ENCODE results near the gene TRIM41. TPM values are rescaled to one million over a fixed set of nuclear protein-coding genes. Genes with fewer than 3 reads are reported as not detected.
"Not testable (repeated sequence)": the region's sequence is repeated elsewhere in the genome, so short reads cannot be mapped to it uniquely, and the experiment has no call there.

The TRIM41 gene
- 10 to 100 TPM; 14.6 to 20.0 (median 17.3) TPM for polyA plus RNA-seq (ENCODE audit: insufficient read length in 10 of 10)
- long read RNA-seq, donor 1, partial matches to known transcripts, result 4,164 of 4,273 reads
- long read RNA-seq, donor 1, other reads (novel, unspliced or antisense), result 107 of 4,273 reads
- long read RNA-seq, donor 2, full-length matches to known transcripts, result 2 of 4,056 reads
- long read RNA-seq, donor 2, partial matches to known transcripts, result 3,931 of 4,056 reads
- long read RNA-seq, donor 2, other reads (novel, unspliced or antisense), result 123 of 4,056 reads
- long read RNA-seq, donor 3, result 0 reads
- long read RNA-seq, donor 4, partial matches to known transcripts, result 4,077 of 4,175 reads
- long read RNA-seq, donor 4, other reads (novel, unspliced or antisense), result 98 of 4,175 reads
- long read RNA-seq, donor 5, full-length matches to known transcripts, result 2 of 6,036 reads
- long read RNA-seq, donor 5, partial matches to known transcripts, result 5,851 of 6,036 reads
- long read RNA-seq, donor 5, other reads (novel, unspliced or antisense), result 183 of 6,036 reads
- long read RNA-seq, donor 6, full-length matches to known transcripts, result 1 of 6,087 reads
- long read RNA-seq, donor 6, partial matches to known transcripts, result 5,919 of 6,087 reads
- long read RNA-seq, donor 6, other reads (novel, unspliced or antisense), result 167 of 6,087 reads
- long read RNA-seq, donor 7, partial matches to known transcripts, result 4,061 of 4,158 reads
- long read RNA-seq, donor 7, other reads (novel, unspliced or antisense), result 95 of 4,158 reads
- long read RNA-seq, donor 8, partial matches to known transcripts, result 2,935 of 2,999 reads
- long read RNA-seq, donor 8, other reads (novel, unspliced or antisense), result 64 of 2,999 reads
- long read RNA-seq, donor 9, partial matches to known transcripts, result 344 of 660 reads
- long read RNA-seq, donor 9, other reads (novel, unspliced or antisense), result 316 of 660 reads

GRCh38 chr5:181223058-181223728 is at the start of gene TRIM41:
TRIM41 (plus strand) TSS chr5:181223281; CDS start chr5:181224000, 719 bp downstream.
- peak; percentile 98 to 100 (median 99) for DNase-seq

GRCh38 chr5:181173420-181174342 is 49.4 kb upstream of the TRIM41 start:
- DNase-seq, result no peak

GRCh38 chr5:181176254-181176952 is 46.7 kb upstream of the TRIM41 start:
- no peak for DNase-seq

GRCh38 chr5:181177559-181177958 is 45.5 kb upstream of the TRIM41 start:
- not testable (repeated sequence) for DNase-seq

GRCh38 chr5:181181650-181182565 is 41.2 kb upstream of the TRIM41 start:
- peak in 1 of 3 donors; percentile 72 for DNase-seq

GRCh38 chr5:181182651-181183050 is 40.4 kb upstream of the TRIM41 start:
- DNase-seq, result no peak

- DNase-seq, result no peak
Observed at GRCh38 chr5:181184845-181185216, 38.2 kb upstream of the TRIM41 start.

GRCh38 chr5:181185560-181185959 is 37.5 kb upstream of the TRIM41 start:
- DNase-seq, result no peak

GRCh38 chr5:181186022-181186421 is 37.1 kb upstream of the TRIM41 start:
- no peak for DNase-seq

GRCh38 chr5:181186986-181187499 is 36.0 kb upstream of the TRIM41 start:
- no peak for DNase-seq

- peak in 2 of 3 donors; percentile 71 to 82 for DNase-seq
Observed at GRCh38 chr5:181187500-181188213, 35.4 kb upstream of the TRIM41 start.

GRCh38 chr5:181188700-181189362 is 34.2 kb upstream of the TRIM41 start:
- DNase-seq, result peak; percentile 85 to 93 (median 89)

GRCh38 chr5:181189363-181189961 is 33.6 kb upstream of the TRIM41 start:
- peak in 1 of 3 donors; percentile 70 for DNase-seq

- peak in 1 of 3 donors; percentile 49 for DNase-seq
Observed at GRCh38 chr5:181189962-181190710, 32.9 kb upstream of the TRIM41 start.

GRCh38 chr5:181190711-181191525 is 32.2 kb upstream of the TRIM41 start:
- DNase-seq, result no peak

All from muscle of back (tissue), 13 donors.